AG09319 (cell line): Measurements from ENCODE around the gene PEX14.

Experiments
- DNase-seq: peaks from one replicate; pipeline ENCODE4 v3.0.0-alpha.2; 2010; ENCODE audit warnings: low read depth; ENCODE audit errors: extremely low read depth
- TF ChIP-seq, protein P1 (sequence below): IDR thresholded peaks from 2 replicates; pipeline ENCODE4 v1.5.1; 2011; ENCODE audit warnings: low read depth, mild to moderate bottlenecking, inconsistent platforms, low read length, moderate library complexity

The PEX14 gene

DNA sequence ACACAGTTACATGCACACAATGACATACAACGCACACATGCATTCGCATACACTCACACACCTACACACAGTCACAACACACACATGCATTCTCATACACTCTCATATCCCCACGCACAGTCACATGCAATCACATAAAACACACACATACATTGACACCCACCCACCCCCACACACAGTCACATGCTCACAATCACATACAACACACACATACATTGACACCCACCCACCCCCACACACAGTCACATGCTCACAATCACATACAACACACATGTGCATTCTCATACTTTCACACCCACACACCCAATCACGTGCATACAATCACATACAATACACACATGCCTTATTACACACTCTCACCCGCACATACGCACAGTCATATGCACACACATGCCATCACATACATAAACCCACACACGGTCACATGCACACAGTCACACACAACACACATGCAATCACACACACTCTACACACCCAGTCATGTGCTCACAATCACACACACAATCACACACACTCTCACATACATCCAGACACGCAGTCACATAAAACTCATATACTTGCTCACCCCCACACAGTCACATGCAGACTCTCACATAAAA, 187.4 kb downstream of the PEX14 start:
- TF ChIP-seq, protein P1, sequence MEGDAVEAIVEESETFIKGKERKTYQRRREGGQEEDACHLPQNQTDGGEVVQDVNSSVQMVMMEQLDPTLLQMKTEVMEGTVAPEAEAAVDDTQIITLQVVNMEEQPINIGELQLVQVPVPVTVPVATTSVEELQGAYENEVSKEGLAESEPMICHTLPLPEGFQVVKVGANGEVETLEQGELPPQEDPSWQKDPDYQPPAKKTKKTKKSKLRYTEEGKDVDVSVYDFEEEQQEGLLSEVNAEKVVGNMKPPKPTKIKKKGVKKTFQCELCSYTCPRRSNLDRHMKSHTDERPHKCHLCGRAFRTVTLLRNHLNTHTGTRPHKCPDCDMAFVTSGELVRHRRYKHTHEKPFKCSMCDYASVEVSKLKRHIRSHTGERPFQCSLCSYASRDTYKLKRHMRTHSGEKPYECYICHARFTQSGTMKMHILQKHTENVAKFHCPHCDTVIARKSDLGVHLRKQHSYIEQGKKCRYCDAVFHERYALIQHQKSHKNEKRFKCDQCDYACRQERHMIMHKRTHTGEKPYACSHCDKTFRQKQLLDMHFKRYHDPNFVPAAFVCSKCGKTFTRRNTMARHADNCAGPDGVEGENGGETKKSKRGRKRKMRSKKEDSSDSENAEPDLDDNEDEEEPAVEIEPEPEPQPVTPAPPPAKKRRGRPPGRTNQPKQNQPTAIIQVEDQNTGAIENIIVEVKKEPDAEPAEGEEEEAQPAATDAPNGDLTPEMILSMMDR: no peak
- DNase-seq: no peak

DNA sequence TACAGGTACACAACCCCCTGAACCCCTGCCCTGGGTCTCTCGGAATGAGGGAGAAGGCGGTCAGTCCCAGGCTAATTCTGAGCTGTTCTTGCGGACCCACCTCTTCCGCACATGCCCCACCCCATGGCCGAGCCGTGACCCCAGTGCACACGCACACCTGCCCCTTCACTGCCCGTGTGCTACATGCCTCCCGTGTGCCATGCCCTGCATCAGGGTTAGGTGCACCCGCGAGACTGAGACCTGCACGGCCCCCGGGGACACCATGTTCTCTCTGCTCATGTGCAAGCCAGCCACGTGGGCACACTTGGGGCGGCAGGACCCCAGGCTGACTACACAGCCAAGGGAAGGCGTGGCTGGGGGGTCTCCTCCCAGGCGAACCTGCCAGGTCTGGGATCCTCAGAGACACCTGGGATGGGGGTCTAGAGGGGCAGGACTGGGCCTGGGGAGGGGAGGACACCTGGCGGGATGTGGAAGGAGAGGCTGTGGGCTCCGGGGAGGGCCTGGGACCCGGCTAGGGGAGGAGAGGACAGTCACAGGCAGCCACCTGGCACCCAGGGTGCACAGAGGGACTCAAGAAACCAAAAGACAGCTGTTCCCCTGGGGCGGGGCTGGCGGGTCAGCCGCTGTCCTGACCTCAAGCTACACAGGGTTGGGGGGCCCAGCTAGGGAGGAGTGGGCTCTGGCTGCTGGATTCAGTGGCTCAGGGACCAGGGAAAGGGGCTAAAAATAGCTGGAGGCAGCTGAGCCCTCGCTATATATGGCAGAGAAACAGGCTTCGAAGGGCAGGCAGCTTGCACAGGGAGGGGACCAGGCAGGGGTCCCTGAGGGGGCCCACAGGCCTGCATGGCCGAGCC, 188.3 kb downstream of the PEX14 start:
- TF ChIP-seq, protein P1: no peak
- DNase-seq: no peak

DNA sequence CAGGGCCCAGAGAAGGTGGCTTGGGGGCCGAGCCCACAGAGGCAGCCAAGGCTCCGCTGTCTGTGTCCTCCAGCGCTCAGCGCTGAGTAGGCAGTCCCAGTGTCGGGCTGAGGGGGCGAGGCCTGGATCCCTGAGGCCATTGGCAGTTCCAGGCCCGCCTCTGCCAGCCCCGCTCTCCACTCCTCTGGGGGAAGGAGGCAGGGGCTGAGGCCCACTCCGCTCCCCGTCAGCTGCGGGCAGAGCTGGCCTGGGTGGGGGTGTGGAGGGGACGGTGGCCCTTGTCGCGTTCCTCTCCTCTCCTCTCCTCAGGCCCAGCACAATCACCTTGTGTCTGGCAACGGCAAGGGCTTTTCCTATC, 188.9 kb downstream of the PEX14 start:
- TF ChIP-seq, protein P1: no peak
- DNase-seq: no peak

DNA sequence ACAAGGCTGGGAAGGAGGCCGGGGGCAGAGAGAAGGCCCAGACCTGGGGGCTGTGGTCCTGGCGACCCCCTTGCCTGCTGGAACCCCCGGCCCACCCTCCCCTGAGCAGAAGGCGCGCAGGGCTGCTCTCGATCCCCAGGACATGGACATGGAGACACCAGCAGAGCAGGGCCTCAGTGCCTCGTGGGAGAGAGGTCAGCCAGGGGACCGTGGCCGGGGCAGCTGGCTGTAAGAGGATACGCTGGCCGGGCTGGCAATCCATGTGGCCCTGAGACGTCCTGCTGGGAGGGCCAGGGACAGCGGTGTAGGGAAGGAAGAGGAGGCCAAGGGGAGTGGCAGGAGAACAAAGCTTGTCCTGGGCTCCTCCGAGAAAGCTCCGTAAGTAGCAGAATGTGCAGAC, 189.5 kb downstream of the PEX14 start:
- no peak for DNase-seq
- TF ChIP-seq, protein P1: no peak

DNA sequence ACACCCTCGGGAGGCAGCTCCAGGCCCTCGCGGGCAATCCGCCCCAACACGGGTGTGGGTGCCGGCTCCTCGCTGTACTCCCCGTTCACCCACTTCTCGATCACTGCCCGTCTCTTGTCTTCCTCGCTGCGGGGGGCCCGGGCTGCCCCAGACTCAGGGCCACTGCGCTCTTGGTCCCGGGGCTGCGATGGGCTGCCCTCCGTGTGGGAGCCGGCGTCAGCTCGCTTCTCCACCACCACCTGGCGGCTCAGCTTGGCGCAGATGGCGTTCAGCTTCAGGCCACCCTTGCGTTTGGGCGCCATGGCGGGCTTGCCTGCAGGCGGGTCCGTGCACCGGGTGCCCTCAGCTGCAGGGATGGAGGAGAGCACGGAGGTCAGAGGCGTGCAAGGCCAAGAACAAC, 190.5 kb downstream of the PEX14 start:
- TF ChIP-seq, protein P1: no peak
- DNase-seq: no peak

DNA sequence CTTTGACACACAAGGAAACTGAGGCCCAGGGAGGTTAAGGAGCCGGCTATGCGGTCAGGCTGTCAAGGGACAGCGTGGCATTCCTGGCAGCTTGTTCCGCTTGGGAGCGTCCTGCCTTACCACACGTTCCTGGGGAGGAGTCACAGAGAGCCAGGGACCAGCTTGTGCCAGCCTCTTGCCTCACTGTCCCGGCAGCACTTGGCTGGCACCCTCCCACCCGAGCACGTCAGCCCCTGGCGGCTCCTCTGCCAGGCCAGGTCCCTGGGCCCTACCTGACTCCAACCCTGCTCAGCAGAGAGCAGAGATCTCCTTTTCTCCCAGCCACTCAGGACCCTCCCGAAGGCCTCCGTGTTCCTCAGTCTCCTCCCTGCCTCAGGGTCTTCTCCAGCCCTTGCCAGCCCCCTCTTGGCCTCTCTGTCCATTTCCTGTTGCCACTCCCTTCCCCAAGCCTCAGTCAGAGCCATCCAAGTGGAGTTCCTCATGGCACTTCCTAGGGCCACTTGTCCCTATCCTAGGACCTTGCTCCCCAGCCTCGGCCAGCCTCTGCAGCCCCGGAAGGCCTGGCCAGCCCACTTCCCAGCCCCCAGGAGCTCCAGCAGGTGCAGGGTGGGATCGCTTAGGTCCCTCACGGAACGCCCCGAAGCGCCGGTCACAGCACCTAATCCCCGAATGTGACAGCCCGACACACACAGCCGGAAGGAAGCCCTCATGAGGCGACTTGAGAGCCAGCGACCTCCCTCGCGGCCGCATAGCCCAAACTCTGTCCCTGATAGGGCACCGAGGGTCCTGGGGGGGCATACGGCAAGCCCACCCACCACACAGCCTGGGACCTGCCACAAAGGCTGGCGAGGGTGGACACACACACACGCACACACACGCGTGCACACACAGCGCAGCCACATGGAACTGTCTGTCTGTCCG, 191.4 kb downstream of the PEX14 start:
- TF ChIP-seq, protein P1: no peak

More for the DNA sequence above, 191.4 kb downstream of the PEX14 start:
- DNase-seq: no peak
